GM12873 (cell line): ENCODE measurements around the gene ANKS6.

Source experiments
- TF ChIP-seq, protein P1 (sequence below): IDR thresholded peaks from 2 replicates; pipeline ENCODE4 v1.5.1; 2012; ENCODE audit warnings: low read depth, mild to moderate bottlenecking, moderate library complexity, low read length, control low read depth; ENCODE audit not compliant: insufficient read depth; ENCODE audit errors: missing control alignments

The ANKS6 gene

GRCh38 chr9:98766586-98766985 lies 29.8 kb downstream of the ANKS6 start:
- TF ChIP-seq, protein P1, sequence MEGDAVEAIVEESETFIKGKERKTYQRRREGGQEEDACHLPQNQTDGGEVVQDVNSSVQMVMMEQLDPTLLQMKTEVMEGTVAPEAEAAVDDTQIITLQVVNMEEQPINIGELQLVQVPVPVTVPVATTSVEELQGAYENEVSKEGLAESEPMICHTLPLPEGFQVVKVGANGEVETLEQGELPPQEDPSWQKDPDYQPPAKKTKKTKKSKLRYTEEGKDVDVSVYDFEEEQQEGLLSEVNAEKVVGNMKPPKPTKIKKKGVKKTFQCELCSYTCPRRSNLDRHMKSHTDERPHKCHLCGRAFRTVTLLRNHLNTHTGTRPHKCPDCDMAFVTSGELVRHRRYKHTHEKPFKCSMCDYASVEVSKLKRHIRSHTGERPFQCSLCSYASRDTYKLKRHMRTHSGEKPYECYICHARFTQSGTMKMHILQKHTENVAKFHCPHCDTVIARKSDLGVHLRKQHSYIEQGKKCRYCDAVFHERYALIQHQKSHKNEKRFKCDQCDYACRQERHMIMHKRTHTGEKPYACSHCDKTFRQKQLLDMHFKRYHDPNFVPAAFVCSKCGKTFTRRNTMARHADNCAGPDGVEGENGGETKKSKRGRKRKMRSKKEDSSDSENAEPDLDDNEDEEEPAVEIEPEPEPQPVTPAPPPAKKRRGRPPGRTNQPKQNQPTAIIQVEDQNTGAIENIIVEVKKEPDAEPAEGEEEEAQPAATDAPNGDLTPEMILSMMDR, result no peak

- TF ChIP-seq, protein P1, result no peak
Observed at GRCh38 chr9:98765256-98765655, 31.1 kb downstream of the ANKS6 start.

- TF ChIP-seq, protein P1, result no peak
Observed at GRCh38 chr9:98763986-98764745, 32.2 kb downstream of the ANKS6 start.

- TF ChIP-seq, protein P1, result no peak
Observed at GRCh38 chr9:98760231-98760630, 36.1 kb downstream of the ANKS6 start.

GRCh38 chr9:98755006-98755618 lies 41.2 kb downstream of the ANKS6 start:
- TF ChIP-seq, protein P1, result no peak

DNA sequence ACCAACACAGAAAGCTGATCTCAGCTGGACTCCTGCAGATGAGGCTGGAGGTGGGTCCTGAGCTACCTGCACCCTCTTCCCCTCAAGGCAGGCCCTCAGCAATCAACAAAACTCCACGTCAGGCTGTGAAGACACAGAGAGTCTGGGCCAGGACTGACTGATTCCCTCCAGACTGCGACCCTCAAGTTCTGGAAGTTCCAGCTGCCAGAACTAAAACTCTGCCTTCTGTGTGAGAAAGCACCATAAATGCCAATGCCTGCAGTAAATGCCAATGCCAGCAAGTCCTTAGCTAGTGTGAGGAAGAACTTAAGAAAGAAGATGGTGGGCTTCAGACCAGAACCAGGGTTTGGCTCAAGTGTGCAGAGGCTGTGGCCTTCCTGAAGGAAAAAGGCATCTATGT lies 45.1 kb downstream of the ANKS6 start:
- TF ChIP-seq, protein P1, result no peak

DNA sequence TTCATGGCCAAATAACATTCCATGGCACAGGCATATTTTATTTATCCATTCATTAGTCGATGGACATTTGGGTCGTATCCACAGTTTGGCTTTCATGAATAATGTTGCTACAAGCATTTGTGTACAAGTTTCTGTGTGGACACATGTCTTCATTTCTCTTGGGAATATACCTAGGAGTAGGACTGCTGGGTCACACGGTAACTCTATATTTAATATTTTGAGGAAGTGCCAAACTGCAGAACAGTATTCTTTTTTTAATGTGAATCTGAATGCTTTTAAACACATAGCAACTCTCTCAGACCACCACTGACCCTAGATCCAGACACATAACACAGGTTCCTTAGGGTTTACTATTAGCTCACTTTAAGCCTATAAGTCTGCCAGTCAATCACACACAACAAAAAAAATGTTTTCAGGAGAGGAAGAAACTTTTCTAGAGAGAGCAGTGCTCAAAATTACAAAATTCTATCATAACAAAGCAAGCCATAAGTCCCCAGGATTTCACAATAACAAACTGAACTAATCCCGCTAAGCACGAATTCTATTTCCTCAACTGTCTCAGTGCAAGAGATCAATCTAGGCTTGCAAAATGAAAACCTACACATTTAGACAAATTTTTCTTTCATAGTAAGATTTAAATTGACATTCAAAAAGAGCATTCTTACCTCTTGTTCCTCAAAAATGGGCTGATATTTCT lies 45.8 kb downstream of the ANKS6 start:
- TF ChIP-seq, protein P1, result no peak
